Body of pancreas (tissue), 4 donors: Measurements from ENCODE around the gene MSI2.

Source experiments
- CTCF ChIP-seq, 7 experiments: fragments of 450-650 bp in 4 of 7; fragments of 200-600 bp in 3 of 7; sonication (generic) in 3 of 7; IDR thresholded peaks; one replicate each; pipeline ENCODE4 v1.5.1; 2016 to 2019; ENCODE audit warnings: antibody characterized with exemption in 7 of 7
- POLR2A ChIP-seq, 3 donors: fragments of 450-650 bp; IDR thresholded peaks; one replicate each; pipeline ENCODE4 v1.6.1; 2016; ENCODE audit warnings: antibody characterized with exemption in 3 of 3, mild to moderate bottlenecking in 2 of 3

- TF ChIP-seq POLR2A (IDR thresholded peaks at IDR 0.05), result no peak
- no peak for TF ChIP-seq CTCF (IDR thresholded peaks at IDR 0.05)
Observed at GRCh38 chr17:57623620-57624019, 367.3 kb downstream of the MSI2 start.
